ENCODE data around the gene EVI5.

EVI5 gene

GRCh38 chr1:92792340-92792782 lies 7.5 kb upstream of the EVI5 start:
- no peak for DNase-seq (ENCODE audit: low read depth)
- no peak overlapping the region for H3K4me3 ChIP-seq (replicated peaks; ENCODE audit: low read depth, low read length)
- TF ChIP-seq CTCF (IDR thresholded peaks at IDR 0.05; ENCODE audit: low read length, missing control alignments), result no peak

GRCh38 chr1:92791487-92792066 lies 6.7 kb upstream of the EVI5 start:
- DNase-seq (ENCODE audit: low read depth), result no peak
- H3K4me3 ChIP-seq (replicated peaks; ENCODE audit: low read depth, low read length), result no peak overlapping the region
- TF ChIP-seq CTCF (IDR thresholded peaks at IDR 0.05; ENCODE audit: low read length, missing control alignments), result no peak

- no peak for TF ChIP-seq CTCF (IDR thresholded peaks at IDR 0.05; ENCODE audit: low read length, missing control alignments)
- no peak for DNase-seq (ENCODE audit: low read depth)
- no peak overlapping the region for H3K4me3 ChIP-seq (replicated peaks; ENCODE audit: low read depth, low read length)
These were observed 6.0 kb upstream of the EVI5 start for GRCh38 chr1:92790867-92791266.

GRCh38 chr1:92790081-92790480 lies 5.2 kb upstream of the EVI5 start:
- no peak overlapping the region for H3K4me3 ChIP-seq (replicated peaks; ENCODE audit: low read depth, low read length)
- DNase-seq (ENCODE audit: low read depth), result no peak
- no peak for TF ChIP-seq CTCF (IDR thresholded peaks at IDR 0.05; ENCODE audit: low read length, missing control alignments)

GRCh38 chr1:92786111-92786901 lies 1.4 kb upstream of the EVI5 start:
- TF ChIP-seq CTCF (IDR thresholded peaks at IDR 0.05; ENCODE audit: low read length, missing control alignments), result no peak
- H3K4me3 ChIP-seq (replicated peaks; ENCODE audit: low read depth, low read length), result no peak overlapping the region
- no peak for DNase-seq (ENCODE audit: low read depth)

- H3K4me3 ChIP-seq (replicated peaks; ENCODE audit: low read depth, low read length), result peak overlapping the region; percentile 96
- DNase-seq (ENCODE audit: low read depth), result peak; percentile 53
- TF ChIP-seq CTCF (IDR thresholded peaks at IDR 0.05; ENCODE audit: low read length, missing control alignments), result no peak
These were observed 778 bp downstream of the EVI5 start for GRCh38 chr1:92784021-92784638.

Data from fibroblast of pulmonary artery (primary cell).